Measurements from ENCODE around the gene DMXL1. TPM values are rescaled to one million over a fixed set of nuclear protein-coding genes. Genes with fewer than 3 reads are reported as not detected.

Gene DMXL1
- total RNA-seq, 1 donor from 2014 or later = 35.0 TPM

- H3K4me3 Mint-ChIP-seq (ENCODE audit: unreplicated experiment) = no peak overlapping the region
- TF ChIP-seq CTCF (IDR thresholded peaks at IDR 0.05) = no peak
- H3K36me3 Mint-ChIP-seq (ENCODE audit: low read depth) = no peaks in the 10 kb centered on the region
- no peaks in the 10 kb centered on the region for H3K4me1 Mint-ChIP-seq (ENCODE audit: low read depth)
- H3K27me3 Mint-ChIP-seq (ENCODE audit: low read depth) = no peaks in the 10 kb centered on the region
- no peak overlapping the region for H3K27ac Mint-ChIP-seq (ENCODE audit: unreplicated experiment)
- no peak for DNase-seq (ENCODE audit: low spot score)
- no peaks in the 10 kb centered on the region for H3K9me3 Mint-ChIP-seq (ENCODE audit: low read depth)
Observed at GRCh38 chr5:119055294-119055693, 15.6 kb upstream of the DMXL1 start.

- H3K4me1 Mint-ChIP-seq (ENCODE audit: low read depth) = no peaks in the 10 kb centered on the region
- no peak for TF ChIP-seq CTCF (IDR thresholded peaks at IDR 0.05)
- H3K9me3 Mint-ChIP-seq (ENCODE audit: low read depth) = no peaks in the 10 kb centered on the region
- DNase-seq (ENCODE audit: low spot score) = no peak
- H3K36me3 Mint-ChIP-seq (ENCODE audit: low read depth) = no peaks in the 10 kb centered on the region
- no peak overlapping the region for H3K4me3 Mint-ChIP-seq (ENCODE audit: unreplicated experiment)
- no peaks in the 10 kb centered on the region for H3K27me3 Mint-ChIP-seq (ENCODE audit: low read depth)
- H3K27ac Mint-ChIP-seq (ENCODE audit: unreplicated experiment) = no peak overlapping the region
Observed at GRCh38 chr5:119058979-119059529, 11.8 kb upstream of the DMXL1 start.

- no peaks in the 10 kb centered on the region for H3K27me3 Mint-ChIP-seq (ENCODE audit: low read depth)
- no peaks in the 10 kb centered on the region for H3K4me1 Mint-ChIP-seq (ENCODE audit: low read depth)
- no peak overlapping the region for H3K4me3 Mint-ChIP-seq (ENCODE audit: unreplicated experiment)
- H3K9me3 Mint-ChIP-seq (ENCODE audit: low read depth) = no peaks in the 10 kb centered on the region
- no peak overlapping the region for H3K27ac Mint-ChIP-seq (ENCODE audit: unreplicated experiment)
- DNase-seq (ENCODE audit: low spot score) = no peak
- no peak for TF ChIP-seq CTCF (IDR thresholded peaks at IDR 0.05)
- no peaks in the 10 kb centered on the region for H3K36me3 Mint-ChIP-seq (ENCODE audit: low read depth)
Observed at GRCh38 chr5:119059740-119060255, 11.1 kb upstream of the DMXL1 start.

- no peaks in the 10 kb centered on the region for H3K36me3 Mint-ChIP-seq (ENCODE audit: low read depth)
- no peak for DNase-seq (ENCODE audit: low spot score)
- no peak overlapping the region for H3K27ac Mint-ChIP-seq (ENCODE audit: unreplicated experiment)
- no peaks in the 10 kb centered on the region for H3K9me3 Mint-ChIP-seq (ENCODE audit: low read depth)
- no peak for TF ChIP-seq CTCF (IDR thresholded peaks at IDR 0.05)
- H3K4me1 Mint-ChIP-seq (ENCODE audit: low read depth) = no peaks in the 10 kb centered on the region
- no peaks in the 10 kb centered on the region for H3K27me3 Mint-ChIP-seq (ENCODE audit: low read depth)
- H3K4me3 Mint-ChIP-seq (ENCODE audit: unreplicated experiment) = no peak overlapping the region
Observed at GRCh38 chr5:119063579-119064379, 7.1 kb upstream of the DMXL1 start.

- Mint-ChIP-seq H3K36me3 (ENCODE audit: low read depth) (no peaks in the 10 kb centered on the region), H3K9me3 (ENCODE audit: low read depth) (no peaks in the 10 kb centered on the region), H3K27ac (ENCODE audit: unreplicated experiment) (no peak overlapping the region), H3K4me3 (ENCODE audit: unreplicated experiment) (no peak overlapping the region), H3K4me1 (ENCODE audit: low read depth) (peaks cover 12% of the 10 kb centered on the region), H3K27me3 (ENCODE audit: low read depth) (no peaks in the 10 kb centered on the region)
- no peak for TF ChIP-seq CTCF (IDR thresholded peaks at IDR 0.05)
- DNase-seq (ENCODE audit: low spot score) = no peak
Observed at GRCh38 chr5:119067450-119067849, 3.4 kb upstream of the DMXL1 start.

All from chondrocyte (in vitro differentiated cells).